Measurements from ENCODE around the gene FUS. TPM values are rescaled to one million over a fixed set of nuclear protein-coding genes. Genes with fewer than 3 reads are reported as not detected.
A peak's percentile ranks its signal among the peaks of the same experiment; 100 is the strongest.

Gene FUS
- total and polyA plus RNA-seq, 2 of the 13 experiments (the other 11 are each of a cell fraction or from before 2014, with no cell fraction given) = 68.1 to 168 TPM

DNA sequence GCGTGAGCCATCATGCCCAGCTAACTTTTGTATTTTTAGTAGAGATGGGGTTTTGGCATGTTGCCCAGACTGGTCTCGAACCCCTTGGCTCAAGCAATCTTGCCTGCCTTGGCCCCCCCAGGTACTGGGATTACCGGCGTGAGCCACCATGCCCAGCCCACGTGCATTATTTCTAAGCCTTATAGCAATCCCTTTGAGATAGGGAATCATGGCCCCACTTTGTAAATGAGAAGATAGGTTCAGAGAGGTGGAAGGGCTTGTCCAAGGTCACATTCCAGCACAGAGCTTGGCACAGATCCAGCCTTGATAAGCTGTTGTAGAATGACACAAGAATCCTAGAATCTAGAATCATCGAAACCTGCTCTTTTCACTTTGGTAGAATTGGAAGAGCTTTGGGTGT is 26.8 kb downstream of the FUS start (continued):
- 0 out of 2 replicates have a peak, but pooled peaks have one; percentile 16 for TF ChIP-seq CBX5 (CRISPR knock-in tag; IDR thresholded peaks at IDR 0.05; ENCODE audit: borderline replicate concordance)
- no peak for TF ChIP-seq ZNF205 (CRISPR knock-in tag; IDR thresholded peaks at IDR 0.05)
- no peak for TF ChIP-seq TP53 (CRISPR knock-in tag; conservative IDR thresholded peaks at IDR 0.05)
- TF ChIP-seq SNRNP70 (IDR thresholded peaks at IDR 0.05; ENCODE audit: low read depth, low read length) = no peak
- TF ChIP-seq, protein P1, sequence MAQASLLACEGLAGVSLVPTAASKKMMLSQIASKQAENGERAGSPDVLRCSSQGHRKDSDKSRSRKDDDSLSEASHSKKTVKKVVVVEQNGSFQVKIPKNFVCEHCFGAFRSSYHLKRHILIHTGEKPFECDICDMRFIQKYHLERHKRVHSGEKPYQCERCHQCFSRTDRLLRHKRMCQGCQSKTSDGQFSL (CRISPR knock-in tag; IDR thresholded peaks at IDR 0.05) = no peak
- TF ChIP-seq SMAD3 (CRISPR knock-in tag; IDR thresholded peaks at IDR 0.05) = peak; percentile 54; the same call in 1 of the 2 replicates
- peak; percentile 42; the same call in 1 of the 2 replicates for TF ChIP-seq HHEX (CRISPR knock-in tag; IDR thresholded peaks at IDR 0.05)
- TF ChIP-seq, protein P2, sequence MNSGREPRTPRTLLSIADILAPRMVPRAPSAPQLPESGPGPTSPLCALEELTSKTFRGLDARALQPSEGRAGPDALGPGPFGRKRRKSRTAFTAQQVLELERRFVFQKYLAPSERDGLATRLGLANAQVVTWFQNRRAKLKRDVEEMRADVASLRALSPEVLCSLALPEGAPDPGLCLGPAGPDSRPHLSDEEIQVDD (CRISPR knock-in tag; IDR thresholded peaks at IDR 0.05; ENCODE audit: borderline replicate concordance) = no peak
- TF ChIP-seq ZNF446 (CRISPR knock-in tag; IDR thresholded peaks at IDR 0.05) = no peak
- TF ChIP-seq KDM5A (IDR thresholded peaks at IDR 0.05; ENCODE audit: borderline replicate concordance, low read length) = no peak
- TF ChIP-seq NFE2 (CRISPR knock-in tag; IDR thresholded peaks at IDR 0.05) = no peak
- no peak for TF ChIP-seq RBM39 (IDR thresholded peaks at IDR 0.05; ENCODE audit: low read depth, low read length, poor library complexity, severe bottlenecking)
- peak; percentile 78; the same call in 1 of the 2 replicates for TF ChIP-seq ESRRA (CRISPR knock-in tag; IDR thresholded peaks at IDR 0.05; ENCODE audit: low read depth)
- TF ChIP-seq KAT2B (IDR thresholded peaks at IDR 0.05; ENCODE audit: borderline replicate concordance, low read depth, low read length) = no peak
- TF ChIP-seq BHLHE40 (IDR thresholded peaks at IDR 0.05; ENCODE audit: low read length) = 0 out of 2 replicates have a peak, but pooled peaks have one; percentile 25
- no peak for TF ChIP-seq HIVEP1 (CRISPR knock-in tag; IDR thresholded peaks at IDR 0.05)
- TF ChIP-seq ZNF616 (CRISPR knock-in tag; IDR thresholded peaks at IDR 0.05; ENCODE audit: low read depth) = no peak
- TF ChIP-seq ASH2L (IDR thresholded peaks at IDR 0.05; ENCODE audit: insufficient read length, low read depth, low read length) = no peak
- TF ChIP-seq KDM5B (CRISPR knock-in tag; IDR thresholded peaks at IDR 0.05; ENCODE audit: borderline replicate concordance) = no peak
- TF ChIP-seq ZFY (CRISPR knock-in tag; IDR thresholded peaks at IDR 0.05) = no peak
- TF ChIP-seq ATF7 (IDR thresholded peaks at IDR 0.05) = no peak
- TF ChIP-seq ATF7 (CRISPR knock-in tag; IDR thresholded peaks at IDR 0.05) = no peak
- TF ChIP-seq, protein P3, sequence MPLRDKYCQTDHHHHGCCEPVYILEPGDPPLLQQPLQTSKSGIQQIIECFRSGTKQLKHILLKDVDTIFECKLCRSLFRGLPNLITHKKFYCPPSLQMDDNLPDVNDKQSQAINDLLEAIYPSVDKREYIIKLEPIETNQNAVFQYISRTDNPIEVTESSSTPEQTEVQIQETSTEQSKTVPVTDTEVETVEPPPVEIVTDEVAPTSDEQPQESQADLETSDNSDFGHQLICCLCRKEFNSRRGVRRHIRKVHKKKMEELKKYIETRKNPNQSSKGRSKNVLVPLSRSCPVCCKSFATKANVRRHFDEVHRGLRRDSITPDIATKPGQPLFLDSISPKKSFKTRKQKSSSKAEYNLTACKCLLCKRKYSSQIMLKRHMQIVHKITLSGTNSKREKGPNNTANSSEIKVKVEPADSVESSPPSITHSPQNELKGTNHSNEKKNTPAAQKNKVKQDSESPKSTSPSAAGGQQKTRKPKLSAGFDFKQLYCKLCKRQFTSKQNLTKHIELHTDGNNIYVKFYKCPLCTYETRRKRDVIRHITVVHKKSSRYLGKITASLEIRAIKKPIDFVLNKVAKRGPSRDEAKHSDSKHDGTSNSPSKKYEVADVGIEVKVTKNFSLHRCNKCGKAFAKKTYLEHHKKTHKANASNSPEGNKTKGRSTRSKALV (CRISPR knock-in tag; IDR thresholded peaks at IDR 0.05) = no peak
- TF ChIP-seq TARDBP (CRISPR knock-in tag; IDR thresholded peaks at IDR 0.05) = no peak
- TF ChIP-seq, protein P4, sequence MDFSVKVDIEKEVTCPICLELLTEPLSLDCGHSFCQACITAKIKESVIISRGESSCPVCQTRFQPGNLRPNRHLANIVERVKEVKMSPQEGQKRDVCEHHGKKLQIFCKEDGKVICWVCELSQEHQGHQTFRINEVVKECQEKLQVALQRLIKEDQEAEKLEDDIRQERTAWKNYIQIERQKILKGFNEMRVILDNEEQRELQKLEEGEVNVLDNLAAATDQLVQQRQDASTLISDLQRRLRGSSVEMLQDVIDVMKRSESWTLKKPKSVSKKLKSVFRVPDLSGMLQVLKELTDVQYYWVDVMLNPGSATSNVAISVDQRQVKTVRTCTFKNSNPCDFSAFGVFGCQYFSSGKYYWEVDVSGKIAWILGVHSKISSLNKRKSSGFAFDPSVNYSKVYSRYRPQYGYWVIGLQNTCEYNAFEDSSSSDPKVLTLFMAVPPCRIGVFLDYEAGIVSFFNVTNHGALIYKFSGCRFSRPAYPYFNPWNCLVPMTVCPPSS (IDR thresholded peaks at IDR 0.05) = no peak
- no peak for TF ChIP-seq CEBPG (CRISPR knock-in tag; IDR thresholded peaks at IDR 0.05)
- TF ChIP-seq ZNF724P (CRISPR knock-in tag; IDR thresholded peaks at IDR 0.05; ENCODE audit: borderline replicate concordance) = no peak
- TF ChIP-seq ELF3 (CRISPR knock-in tag; IDR thresholded peaks at IDR 0.05) = 0 out of 2 replicates have a peak, but pooled peaks have one; percentile 32
- TF ChIP-seq ZNF713 (CRISPR knock-in tag; IDR thresholded peaks at IDR 0.05) = no peak
- TF ChIP-seq, protein P5, sequence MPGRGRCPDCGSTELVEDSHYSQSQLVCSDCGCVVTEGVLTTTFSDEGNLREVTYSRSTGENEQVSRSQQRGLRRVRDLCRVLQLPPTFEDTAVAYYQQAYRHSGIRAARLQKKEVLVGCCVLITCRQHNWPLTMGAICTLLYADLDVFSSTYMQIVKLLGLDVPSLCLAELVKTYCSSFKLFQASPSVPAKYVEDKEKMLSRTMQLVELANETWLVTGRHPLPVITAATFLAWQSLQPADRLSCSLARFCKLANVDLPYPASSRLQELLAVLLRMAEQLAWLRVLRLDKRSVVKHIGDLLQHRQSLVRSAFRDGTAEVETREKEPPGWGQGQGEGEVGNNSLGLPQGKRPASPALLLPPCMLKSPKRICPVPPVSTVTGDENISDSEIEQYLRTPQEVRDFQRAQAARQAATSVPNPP (CRISPR knock-in tag; IDR thresholded peaks at IDR 0.05) = no peak

Measured in HepG2 (cell line).